Activated CD4-positive, alpha-beta T cell treated with anti-CD3 and anti-CD28 coated beads for 4 hours (primary cell): ENCODE results near the gene EXOSC9.

Experiments used
- DNase-seq, 2 donors: peaks; one replicate each; pipeline ENCODE4 v3.0.0-alpha.2; 2020

Gene EXOSC9

GRCh38 chr4:121827853-121828252 is 26.7 kb downstream of the EXOSC9 start:
- DNase-seq: no peak

- no peak for DNase-seq
Measured at GRCh38 chr4:121829511-121829910, 28.4 kb downstream of the EXOSC9 start.

- no peak for DNase-seq
Measured at GRCh38 chr4:121838136-121838535, 37.0 kb downstream of the EXOSC9 start.

GRCh38 chr4:121842862-121843261 is 41.7 kb downstream of the EXOSC9 start:
- no peak for DNase-seq

GRCh38 chr4:121846662-121847061 is 45.5 kb downstream of the EXOSC9 start:
- DNase-seq: no peak

- no peak for DNase-seq
Measured at GRCh38 chr4:121851354-121851753, 50.2 kb downstream of the EXOSC9 start.

- no peak for DNase-seq
Measured at GRCh38 chr4:121860121-121860520, 59.0 kb downstream of the EXOSC9 start.

- no peak for DNase-seq
Measured at GRCh38 chr4:121861426-121861825, 60.3 kb downstream of the EXOSC9 start.

GRCh38 chr4:121863799-121864198 is 62.7 kb downstream of the EXOSC9 start:
- DNase-seq: no peak
